ENCODE data around the gene CPO.

Gene CPO

GRCh38 chr2:206939340-206939739, at the start of gene CPO:
Gene CPO (plus strand): TSS chr2:206939518. CDS start chr2:206939600, 82 bp downstream.
- no peaks in the 10 kb centered on the region for H3K36me3 ChIP-seq (ENCODE audit: control insufficient read depth, insufficient read depth, low read length)
- peaks cover 8% of the 10 kb centered on the region for H3K4me1 ChIP-seq (ENCODE audit: control insufficient read depth, insufficient read depth, low read length)
- no peak within 1 kb of the TSS for H3K9ac ChIP-seq (ENCODE audit: low read length)
- H3K9me3 ChIP-seq (ENCODE audit: control insufficient read depth, insufficient read depth, low read depth, low read length) = no peaks in the 10 kb centered on the region
- H3K4me3 ChIP-seq (ENCODE audit: low read depth, low read length) = no peak within 1 kb of the TSS
- H3K27me3 ChIP-seq (ENCODE audit: control insufficient read depth, insufficient read depth, low read length) = no peaks in the 10 kb centered on the region
- H3K27ac ChIP-seq (ENCODE audit: low read depth, low read length) = no peak within 1 kb of the TSS

GRCh38 chr2:206890179-206890578, 49.1 kb upstream of the CPO start:
- Histone ChIP-seq H3K4me1 (ENCODE audit: control insufficient read depth, insufficient read depth, low read length) (no peaks in the 10 kb centered on the region), H3K36me3 (ENCODE audit: control insufficient read depth, insufficient read depth, low read length) (no peaks in the 10 kb centered on the region), H3K27ac (ENCODE audit: low read depth, low read length) (no peak overlapping the region), H3K9ac (ENCODE audit: low read length) (no peak overlapping the region), H3K9me3 (ENCODE audit: control insufficient read depth, insufficient read depth, low read depth, low read length) (no peaks in the 10 kb centered on the region), H3K4me3 (ENCODE audit: low read depth, low read length) (no peak overlapping the region), H3K27me3 (ENCODE audit: control insufficient read depth, insufficient read depth, low read length) (no peaks in the 10 kb centered on the region)

- H3K4me1 ChIP-seq (ENCODE audit: control insufficient read depth, insufficient read depth, low read length) = no peaks in the 10 kb centered on the region
- H3K9ac ChIP-seq (ENCODE audit: low read length) = no peak overlapping the region
- no peaks in the 10 kb centered on the region for H3K27me3 ChIP-seq (ENCODE audit: control insufficient read depth, insufficient read depth, low read length)
- H3K9me3 ChIP-seq (ENCODE audit: control insufficient read depth, insufficient read depth, low read depth, low read length) = no peaks in the 10 kb centered on the region
- no peak overlapping the region for H3K27ac ChIP-seq (ENCODE audit: low read depth, low read length)
- no peaks in the 10 kb centered on the region for H3K36me3 ChIP-seq (ENCODE audit: control insufficient read depth, insufficient read depth, low read length)
- H3K4me3 ChIP-seq (ENCODE audit: low read depth, low read length) = no peak overlapping the region
These were observed 48.4 kb upstream of the CPO start for GRCh38 chr2:206890926-206891325.

- H3K36me3 ChIP-seq (ENCODE audit: control insufficient read depth, insufficient read depth, low read length) = no peaks in the 10 kb centered on the region
- H3K27ac ChIP-seq (ENCODE audit: low read depth, low read length) = no peak overlapping the region
- no peak overlapping the region for H3K9ac ChIP-seq (ENCODE audit: low read length)
- H3K9me3 ChIP-seq (ENCODE audit: control insufficient read depth, insufficient read depth, low read depth, low read length) = no peaks in the 10 kb centered on the region
- no peaks in the 10 kb centered on the region for H3K27me3 ChIP-seq (ENCODE audit: control insufficient read depth, insufficient read depth, low read length)
- no peak overlapping the region for H3K4me3 ChIP-seq (ENCODE audit: low read depth, low read length)
- H3K4me1 ChIP-seq (ENCODE audit: control insufficient read depth, insufficient read depth, low read length) = peaks cover 11% of the 10 kb centered on the region
These were observed 24.2 kb upstream of the CPO start for GRCh38 chr2:206915121-206915520.

GRCh38 chr2:206918263-206918662, 21.1 kb upstream of the CPO start:
- Histone ChIP-seq H3K36me3 (ENCODE audit: control insufficient read depth, insufficient read depth, low read length) (no peaks in the 10 kb centered on the region), H3K4me3 (ENCODE audit: low read depth, low read length) (no peak overlapping the region), H3K27ac (ENCODE audit: low read depth, low read length) (no peak overlapping the region), H3K9me3 (ENCODE audit: control insufficient read depth, insufficient read depth, low read depth, low read length) (no peaks in the 10 kb centered on the region), H3K9ac (ENCODE audit: low read length) (no peak overlapping the region), H3K4me1 (ENCODE audit: control insufficient read depth, insufficient read depth, low read length) (peaks cover 11% of the 10 kb centered on the region), H3K27me3 (ENCODE audit: control insufficient read depth, insufficient read depth, low read length) (no peaks in the 10 kb centered on the region)

- Histone ChIP-seq H3K4me3 (ENCODE audit: low read depth, low read length) (no peak overlapping the region), H3K27ac (ENCODE audit: low read depth, low read length) (no peak overlapping the region), H3K9ac (ENCODE audit: low read length) (no peak overlapping the region), H3K9me3 (ENCODE audit: control insufficient read depth, insufficient read depth, low read depth, low read length) (no peaks in the 10 kb centered on the region), H3K4me1 (ENCODE audit: control insufficient read depth, insufficient read depth, low read length) (peaks cover 11% of the 10 kb centered on the region), H3K27me3 (ENCODE audit: control insufficient read depth, insufficient read depth, low read length) (no peaks in the 10 kb centered on the region), H3K36me3 (ENCODE audit: control insufficient read depth, insufficient read depth, low read length) (no peaks in the 10 kb centered on the region)
These were observed 19.0 kb upstream of the CPO start for GRCh38 chr2:206920310-206920709.

- Histone ChIP-seq H3K9ac (ENCODE audit: low read length) (no peak overlapping the region), H3K4me3 (ENCODE audit: low read depth, low read length) (no peak overlapping the region), H3K4me1 (ENCODE audit: control insufficient read depth, insufficient read depth, low read length) (peaks cover 11% of the 10 kb centered on the region), H3K9me3 (ENCODE audit: control insufficient read depth, insufficient read depth, low read depth, low read length) (no peaks in the 10 kb centered on the region), H3K27me3 (ENCODE audit: control insufficient read depth, insufficient read depth, low read length) (no peaks in the 10 kb centered on the region), H3K36me3 (ENCODE audit: control insufficient read depth, insufficient read depth, low read length) (no peaks in the 10 kb centered on the region), H3K27ac (ENCODE audit: low read depth, low read length) (no peak overlapping the region)
These were observed 18.4 kb upstream of the CPO start for GRCh38 chr2:206920951-206921350.

- Histone ChIP-seq H3K9me3 (ENCODE audit: control insufficient read depth, insufficient read depth, low read depth, low read length) (no peaks in the 10 kb centered on the region), H3K36me3 (ENCODE audit: control insufficient read depth, insufficient read depth, low read length) (no peaks in the 10 kb centered on the region), H3K27ac (ENCODE audit: low read depth, low read length) (no peak overlapping the region), H3K4me3 (ENCODE audit: low read depth, low read length) (no peak overlapping the region), H3K9ac (ENCODE audit: low read length) (no peak overlapping the region), H3K4me1 (ENCODE audit: control insufficient read depth, insufficient read depth, low read length) (peaks cover 11% of the 10 kb centered on the region), H3K27me3 (ENCODE audit: control insufficient read depth, insufficient read depth, low read length) (no peaks in the 10 kb centered on the region)
These were observed 17.8 kb upstream of the CPO start for GRCh38 chr2:206921529-206921928.

GRCh38 chr2:206935991-206936842, 3.1 kb upstream of the CPO start:
- no peaks in the 10 kb centered on the region; the same call in 1 of the 2 replicates for H3K9me3 ChIP-seq (ENCODE audit: control insufficient read depth, insufficient read depth, low read depth, low read length)
- H3K4me1 ChIP-seq (ENCODE audit: control insufficient read depth, insufficient read depth, low read length) = no peaks in the 10 kb centered on the region
- no peaks in the 10 kb centered on the region for H3K27me3 ChIP-seq (ENCODE audit: control insufficient read depth, insufficient read depth, low read length)
- H3K9ac ChIP-seq (ENCODE audit: low read length) = no peak overlapping the region
- no peaks in the 10 kb centered on the region for H3K36me3 ChIP-seq (ENCODE audit: control insufficient read depth, insufficient read depth, low read length)
- no peak overlapping the region for H3K27ac ChIP-seq (ENCODE audit: low read depth, low read length)
- no peak overlapping the region for H3K4me3 ChIP-seq (ENCODE audit: low read depth, low read length)

- Histone ChIP-seq H3K27ac (ENCODE audit: low read depth, low read length) (no peak overlapping the region), H3K36me3 (ENCODE audit: control insufficient read depth, insufficient read depth, low read length) (no peaks in the 10 kb centered on the region), H3K9me3 (ENCODE audit: control insufficient read depth, insufficient read depth, low read depth, low read length) (no peaks in the 10 kb centered on the region), H3K9ac (ENCODE audit: low read length) (no peak overlapping the region), H3K4me3 (ENCODE audit: low read depth, low read length) (no peak overlapping the region), H3K4me1 (ENCODE audit: control insufficient read depth, insufficient read depth, low read length) (no peaks in the 10 kb centered on the region), H3K27me3 (ENCODE audit: control insufficient read depth, insufficient read depth, low read length) (no peaks in the 10 kb centered on the region)
These were observed 2.5 kb upstream of the CPO start for GRCh38 chr2:206936843-206937230.

- no peak overlapping the region for H3K9ac ChIP-seq (ENCODE audit: low read length)
- peaks cover under 1% of the 10 kb centered on the region; the same call in 1 of the 2 replicates for H3K4me1 ChIP-seq (ENCODE audit: control insufficient read depth, insufficient read depth, low read length)
- no peak overlapping the region for H3K27ac ChIP-seq (ENCODE audit: low read depth, low read length)
- no peaks in the 10 kb centered on the region for H3K36me3 ChIP-seq (ENCODE audit: control insufficient read depth, insufficient read depth, low read length)
- no peaks in the 10 kb centered on the region for H3K9me3 ChIP-seq (ENCODE audit: control insufficient read depth, insufficient read depth, low read depth, low read length)
- no peak overlapping the region for H3K4me3 ChIP-seq (ENCODE audit: low read depth, low read length)
- H3K27me3 ChIP-seq (ENCODE audit: control insufficient read depth, insufficient read depth, low read length) = no peaks in the 10 kb centered on the region
These were observed 1.8 kb upstream of the CPO start for GRCh38 chr2:206937555-206937954.
